Activated CD8-positive, alpha-beta T cell treated with anti-CD3 and anti-CD28 coated beads for 36 hours (primary cell): Measurements from ENCODE around the gene NUCB2. TPM values are rescaled to one million over a fixed set of nuclear protein-coding genes. Genes with fewer than 3 reads are reported as not detected.

ENCODE experiments used
- ATAC-seq: fragments of 200-7000 bp; cut with Tn5 transposase; one replicate; pipeline ENCODE4 v1.10.0; 2021; ENCODE audit warnings: mild to moderate bottlenecking, moderate library complexity
- CTCF ChIA-PET: fragments of 350-600 bp; sonication (Branson Sonifier 250); formaldehyde crosslinking; loops from one replicate; lab custom pipeline; 2021; ENCODE audit warnings: antibody characterized with exemption; lab: Charles Lee
- POLR2A ChIA-PET: fragments of 350-600 bp; sonication (Branson Sonifier 250); formaldehyde crosslinking; loops from one replicate; lab custom pipeline; 2021; ENCODE audit warnings: antibody characterized with exemption; lab: Charles Lee
- DNase-seq: peaks from one replicate; pipeline ENCODE4 v3.0.0-alpha.2; 2020
- H3K27ac Mint-ChIP-seq: one replicate; pipeline ENCODE4 v1.8.0; 2021; ENCODE audit warnings: mild to moderate bottlenecking, mixed read lengths
- H3K27me3 Mint-ChIP-seq: one replicate; pipeline ENCODE4 v1.8.0; 2021; ENCODE audit warnings: mixed read lengths
- H3K36me3 Mint-ChIP-seq: one replicate; pipeline ENCODE4 v1.8.0; 2021; ENCODE audit warnings: low read depth, mixed read lengths
- H3K4me1 Mint-ChIP-seq: one replicate; pipeline ENCODE4 v1.8.0; 2021; ENCODE audit warnings: low read depth, mixed read lengths
- H3K4me3 Mint-ChIP-seq: one replicate; pipeline ENCODE4 v1.8.0; 2021; ENCODE audit warnings: mild to moderate bottlenecking, moderate library complexity, mixed read lengths
- H3K9me3 Mint-ChIP-seq: one replicate; pipeline ENCODE4 v1.8.0; 2021; ENCODE audit warnings: mixed read lengths
- CTCF ChIP-seq: fragments of 200-600 bp; IDR thresholded peaks from one replicate; pipeline ENCODE4 v1.8.0; 2022; ENCODE audit warnings: antibody characterized with exemption, mild to moderate bottlenecking
- intact Hi-C: fragments of 100-400 bp; cut with micrococcal nuclease; formaldehyde crosslinking; loops from one replicate; pipeline ENCODE4 v1.10.0; 2022
- total RNA-seq, 2 experiments: library from RNA; stranded (reverse); gene quantifications; one replicate each; pipeline ENCODE4 v1.2.3, GENCODE V29; 2021

The NUCB2 gene
- total RNA-seq, 2 experiments from 2014 or later = 81.9 to 86.0 TPM

GRCh38 chr11:17369094-17369493 is 92.6 kb downstream of the NUCB2 start:
- no peak for TF ChIP-seq CTCF
- POLR2A ChIA-PET = no interaction called here
- peaks cover 3% of the 10 kb centered on the region for H3K4me1 Mint-ChIP-seq
- CTCF ChIA-PET = interaction anchor here (0.9 kb wide), 1 partner anchor 139 kb away, joined by 3 read pairs; no protein-coding TSS in a partner anchor
- H3K36me3 Mint-ChIP-seq = peaks cover 78% of the 10 kb centered on the region
- H3K27ac Mint-ChIP-seq = no peak overlapping the region
- ATAC-seq (no peak), DNase-seq (no peak)
- H3K4me3 Mint-ChIP-seq = no peak overlapping the region
- no peaks in the 10 kb centered on the region for H3K27me3 Mint-ChIP-seq
- intact Hi-C loops = no loop called here
- H3K9me3 Mint-ChIP-seq = peaks cover 49% of the 10 kb centered on the region

- ChIA-PET POLR2A (no interaction called here), CTCF (interaction anchor here (0.9 kb wide), 1 partner anchor 140 kb away, joined by 3 read pairs; no protein-coding TSS in a partner anchor)
- Mint-ChIP-seq H3K27ac (no peak overlapping the region), H3K4me3 (no peak overlapping the region), H3K27me3 (no peaks in the 10 kb centered on the region), H3K4me1 (peaks cover 3% of the 10 kb centered on the region), H3K36me3 (peaks cover 80% of the 10 kb centered on the region), H3K9me3 (peaks cover 49% of the 10 kb centered on the region)
- TF ChIP-seq CTCF = no peak
- DNase-seq (no peak), ATAC-seq (no peak)
- intact Hi-C loops = no loop called here
These were observed 93.2 kb downstream of the NUCB2 start for GRCh38 chr11:17369684-17370243.

- DNase-seq (no peak), ATAC-seq (no peak)
- Mint-ChIP-seq H3K4me3 (no peak overlapping the region), H3K36me3 (peaks cover 76% of the 10 kb centered on the region), H3K27ac (no peak overlapping the region), H3K27me3 (no peaks in the 10 kb centered on the region), H3K4me1 (peaks cover 3% of the 10 kb centered on the region), H3K9me3 (peaks cover 49% of the 10 kb centered on the region)
- intact Hi-C loops = no loop called here
- no peak for TF ChIP-seq CTCF
- CTCF ChIA-PET = interaction anchor here (1.2 kb wide), 2 partner anchors 13 to 15 kb away, joined by 3 to 4 read pairs; no protein-coding TSS in a partner anchor
- POLR2A ChIA-PET = no interaction called here
These were observed 95.1 kb downstream of the NUCB2 start for GRCh38 chr11:17371614-17372013.

- POLR2A ChIA-PET = interaction anchor here (0.5 kb wide), 1 partner anchor 37 kb away, joined by 3 read pairs; no protein-coding TSS in a partner anchor
- DNase-seq = no peak
- no peak for ATAC-seq
- Mint-ChIP-seq H3K4me3 (no peak overlapping the region), H3K36me3 (peaks cover 53% of the 10 kb centered on the region), H3K27me3 (no peaks in the 10 kb centered on the region), H3K4me1 (no peaks in the 10 kb centered on the region), H3K27ac (no peak overlapping the region), H3K9me3 (peaks cover 26% of the 10 kb centered on the region)
- CTCF ChIA-PET = interaction anchor here (0.7 to 2.2 kb wide), 4 partner anchors 8 to 153 kb away, joined by 3 to 14 read pairs (median 4); partner anchors contain the start of gene KCNJ11
- no peak for TF ChIP-seq CTCF
- intact Hi-C loops = no loop called here
These were observed 99.0 kb downstream of the NUCB2 start for GRCh38 chr11:17375547-17375946.

GRCh38 chr11:17376493-17376892 is 100.0 kb downstream of the NUCB2 start:
- CTCF ChIA-PET = no interaction called here
- no peak for TF ChIP-seq CTCF
- no peaks in the 10 kb centered on the region for H3K27me3 Mint-ChIP-seq
- DNase-seq (no peak), ATAC-seq (no peak)
- peaks cover 43% of the 10 kb centered on the region for H3K36me3 Mint-ChIP-seq
- peaks cover 17% of the 10 kb centered on the region for H3K9me3 Mint-ChIP-seq
- POLR2A ChIA-PET = no interaction called here
- H3K4me3 Mint-ChIP-seq = no peak overlapping the region
- no peaks in the 10 kb centered on the region for H3K4me1 Mint-ChIP-seq
- no peak overlapping the region for H3K27ac Mint-ChIP-seq
- intact Hi-C loops = no loop called here
